KMS-11 (cell line): Measurements from ENCODE around the gene HBEGF.
A peak's percentile ranks its signal among the peaks of the same experiment; 100 is the strongest.

Experiments used
- H2AFZ ChIP-seq: fragments of 200-600 bp; sonication (generic); 2 replicates; pipeline ENCODE4 v1.6.1; 2016; ENCODE audit warnings: antibody characterized with exemption, mixed run types, low read depth
- H3K27ac ChIP-seq: fragments of 200-600 bp; sonication (generic); 2 replicates; pipeline ENCODE4 v1.6.1; 2016; ENCODE audit warnings: mild to moderate bottlenecking, mixed run types
- H3K27me3 ChIP-seq: fragments of 200-600 bp; sonication (generic); 2 replicates; pipeline ENCODE4 v1.6.1; 2017; ENCODE audit warnings: mild to moderate bottlenecking, low read depth, mixed run types, moderate library complexity; ENCODE audit not compliant: insufficient read depth
- H3K36me3 ChIP-seq: fragments of 200-600 bp; sonication (generic); 2 replicates; pipeline ENCODE4 v1.6.1; 2017; ENCODE audit warnings: mild to moderate bottlenecking, mixed run types; ENCODE audit not compliant: insufficient read depth
- H3K4me1 ChIP-seq: fragments of 200-600 bp; sonication (generic); 2 replicates; pipeline ENCODE4 v1.6.1; 2016; ENCODE audit warnings: mild to moderate bottlenecking, low read depth, mixed run types; ENCODE audit not compliant: poor library complexity, severe bottlenecking
- H3K4me2 ChIP-seq: fragments of 200-600 bp; sonication (generic); 2 replicates; pipeline ENCODE4 v1.7.0; 2016; ENCODE audit warnings: mild to moderate bottlenecking, mixed run types
- H3K4me3 ChIP-seq: fragments of 200-600 bp; sonication (generic); IDR thresholded peaks from 2 replicates; pipeline ENCODE4 v1.6.1; 2017; ENCODE audit warnings: low read depth, low read length, mixed read lengths; ENCODE audit not compliant: insufficient read depth
- H3K79me2 ChIP-seq: fragments of 200-600 bp; sonication (generic); 2 replicates; pipeline ENCODE4 v1.6.1; 2016; ENCODE audit warnings: low read depth, mixed run types; ENCODE audit not compliant: insufficient read depth
- H3K9ac ChIP-seq: fragments of 200-600 bp; sonication (generic); 2 replicates; pipeline ENCODE4 v1.6.1; 2016; ENCODE audit warnings: mild to moderate bottlenecking, mixed run types
- H4K20me1 ChIP-seq: fragments of 200-600 bp; sonication (generic); 2 replicates; pipeline ENCODE4 v1.6.1; 2016; ENCODE audit warnings: mild to moderate bottlenecking, mixed run types; ENCODE audit not compliant: insufficient read depth
- TF ChIP-seq, protein P1 (sequence below): fragments of 200-600 bp; sonication (generic); conservative IDR thresholded peaks from 2 replicates; pipeline ENCODE4 v1.6.1; 2017; ENCODE audit warnings: low read depth, mild to moderate bottlenecking, antibody characterized with exemption, low read length, moderate library complexity, mixed read lengths

Gene HBEGF

GRCh38 chr5:140299056-140299455 is 47.3 kb downstream of the HBEGF start:
- H3K4me2 ChIP-seq = no peak overlapping the region
- H3K27ac ChIP-seq = no peak overlapping the region
- TF ChIP-seq, protein P1, sequence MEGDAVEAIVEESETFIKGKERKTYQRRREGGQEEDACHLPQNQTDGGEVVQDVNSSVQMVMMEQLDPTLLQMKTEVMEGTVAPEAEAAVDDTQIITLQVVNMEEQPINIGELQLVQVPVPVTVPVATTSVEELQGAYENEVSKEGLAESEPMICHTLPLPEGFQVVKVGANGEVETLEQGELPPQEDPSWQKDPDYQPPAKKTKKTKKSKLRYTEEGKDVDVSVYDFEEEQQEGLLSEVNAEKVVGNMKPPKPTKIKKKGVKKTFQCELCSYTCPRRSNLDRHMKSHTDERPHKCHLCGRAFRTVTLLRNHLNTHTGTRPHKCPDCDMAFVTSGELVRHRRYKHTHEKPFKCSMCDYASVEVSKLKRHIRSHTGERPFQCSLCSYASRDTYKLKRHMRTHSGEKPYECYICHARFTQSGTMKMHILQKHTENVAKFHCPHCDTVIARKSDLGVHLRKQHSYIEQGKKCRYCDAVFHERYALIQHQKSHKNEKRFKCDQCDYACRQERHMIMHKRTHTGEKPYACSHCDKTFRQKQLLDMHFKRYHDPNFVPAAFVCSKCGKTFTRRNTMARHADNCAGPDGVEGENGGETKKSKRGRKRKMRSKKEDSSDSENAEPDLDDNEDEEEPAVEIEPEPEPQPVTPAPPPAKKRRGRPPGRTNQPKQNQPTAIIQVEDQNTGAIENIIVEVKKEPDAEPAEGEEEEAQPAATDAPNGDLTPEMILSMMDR = no peak
- peaks cover 39% of the 10 kb centered on the region for H3K4me1 ChIP-seq
- H2AFZ ChIP-seq = no peak overlapping the region
- H3K36me3 ChIP-seq = no peaks in the 10 kb centered on the region
- peaks cover 33% of the 10 kb centered on the region for H3K79me2 ChIP-seq
- no peak overlapping the region for H3K4me3 ChIP-seq
- H4K20me1 ChIP-seq = no peaks in the 10 kb centered on the region
- no peaks in the 10 kb centered on the region for H3K27me3 ChIP-seq
- no peak overlapping the region for H3K9ac ChIP-seq

GRCh38 chr5:140298183-140298601 is 48.2 kb downstream of the HBEGF start:
- Histone ChIP-seq H4K20me1 (no peaks in the 10 kb centered on the region), H3K4me3 (no peak overlapping the region), H3K9ac (no peak overlapping the region), H3K79me2 (peaks cover 40% of the 10 kb centered on the region), H3K27ac (no peak overlapping the region), H3K36me3 (no peaks in the 10 kb centered on the region), H3K4me2 (no peak overlapping the region), H2AFZ (no peak overlapping the region), H3K27me3 (no peaks in the 10 kb centered on the region), H3K4me1 (peaks cover 34% of the 10 kb centered on the region)
- TF ChIP-seq, protein P1 = no peak

DNA sequence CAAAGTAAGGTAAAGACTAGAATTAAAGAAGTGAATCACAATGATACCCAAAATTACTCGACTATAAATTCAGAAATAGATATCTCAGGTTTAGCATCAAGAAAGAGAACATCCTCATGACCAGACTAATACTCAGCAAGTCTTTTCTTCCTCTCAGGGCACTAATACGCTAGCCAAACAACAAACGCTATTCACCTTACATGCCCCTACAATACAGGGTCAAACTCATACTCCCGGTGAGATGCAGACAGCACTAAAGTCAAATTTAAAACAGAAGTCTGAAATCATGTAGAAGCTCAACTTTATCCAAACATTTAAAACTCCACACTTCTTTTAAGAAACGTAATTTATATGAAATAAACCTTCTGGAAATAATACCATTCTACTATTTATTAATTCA is 49.1 kb downstream of the HBEGF start:
- H3K27me3 ChIP-seq = no peaks in the 10 kb centered on the region
- TF ChIP-seq, protein P1 = no peak
- no peaks in the 10 kb centered on the region for H3K36me3 ChIP-seq
- no peaks in the 10 kb centered on the region for H4K20me1 ChIP-seq
- H3K79me2 ChIP-seq = peaks cover 34% of the 10 kb centered on the region
- no peak overlapping the region for H3K4me3 ChIP-seq
- H3K27ac ChIP-seq = no peak overlapping the region
- H3K4me2 ChIP-seq = no peak overlapping the region
- H3K9ac ChIP-seq = no peak overlapping the region
- peaks cover 33% of the 10 kb centered on the region for H3K4me1 ChIP-seq
- H2AFZ ChIP-seq = no peak overlapping the region

DNA sequence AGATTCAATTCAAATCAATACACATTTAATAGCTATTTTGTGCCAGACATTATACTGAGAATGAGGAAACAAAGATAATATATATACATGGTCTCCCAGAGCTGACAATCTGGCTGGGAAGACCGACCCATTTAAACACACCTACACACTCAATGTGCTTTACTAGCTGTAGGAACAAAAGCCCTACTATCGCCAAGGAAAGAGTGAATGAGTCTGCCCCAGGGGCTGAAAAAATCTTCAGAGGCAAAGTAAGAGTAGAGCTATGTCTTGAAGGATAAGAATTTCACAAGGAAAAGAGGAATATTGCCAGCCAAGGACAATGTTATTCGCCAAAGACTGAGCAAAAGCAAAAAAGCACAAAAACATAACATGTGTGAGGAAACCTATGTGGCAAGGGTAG is 50.1 kb downstream of the HBEGF start:
- Histone ChIP-seq H4K20me1 (no peaks in the 10 kb centered on the region), H3K36me3 (no peaks in the 10 kb centered on the region), H3K4me2 (no peak overlapping the region), H3K79me2 (peaks cover 25% of the 10 kb centered on the region), H3K27ac (no peak overlapping the region), H3K4me1 (peaks cover 24% of the 10 kb centered on the region), H3K4me3 (no peak overlapping the region), H3K27me3 (no peaks in the 10 kb centered on the region), H3K9ac (no peak overlapping the region), H2AFZ (no peak overlapping the region)
- TF ChIP-seq, protein P1 = no peak

DNA sequence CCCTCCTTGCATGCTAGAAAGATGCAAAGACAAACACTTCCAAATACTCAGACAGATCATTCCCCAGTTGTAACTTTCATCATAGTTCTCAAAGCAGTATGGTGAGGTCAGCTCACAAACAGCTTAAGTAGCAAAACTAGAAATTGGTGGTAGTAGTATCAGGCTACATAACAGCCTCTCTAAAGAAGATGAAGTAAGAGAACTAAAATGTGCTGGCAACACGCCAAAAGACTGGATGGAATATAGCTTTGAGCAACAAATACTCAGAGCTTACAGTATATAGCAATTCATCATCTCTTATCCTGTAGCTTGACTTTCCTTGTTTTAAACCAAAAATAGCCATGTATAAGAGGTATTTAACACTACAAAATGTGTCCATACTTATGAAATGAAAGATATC is 51.0 kb downstream of the HBEGF start:
- H3K36me3 ChIP-seq = no peaks in the 10 kb centered on the region
- peaks cover 16% of the 10 kb centered on the region for H3K79me2 ChIP-seq

More for the DNA sequence above, 51.0 kb downstream of the HBEGF start:
- peak overlapping the region; percentile 5; the same call in 1 of the 2 replicates for H3K4me2 ChIP-seq
- no peak overlapping the region for H3K9ac ChIP-seq
- H3K27me3 ChIP-seq = no peaks in the 10 kb centered on the region
- peaks cover 20% of the 10 kb centered on the region for H3K4me1 ChIP-seq
- no peak overlapping the region for H3K27ac ChIP-seq
- TF ChIP-seq, protein P1 = no peak
- no peak overlapping the region for H3K4me3 ChIP-seq
- no peaks in the 10 kb centered on the region for H4K20me1 ChIP-seq
- H2AFZ ChIP-seq = no peak overlapping the region
